ENCODE measurements around the gene PRKCZ. TPM values are rescaled to one million over a fixed set of nuclear protein-coding genes. Genes with fewer than 3 reads are reported as not detected.

Gene PRKCZ
- total RNA-seq, 2 experiments from 2014 or later: 6.7 to 8.0 TPM

- Mint-ChIP-seq H3K36me3 (ENCODE audit: low read depth) (peaks cover 47% of the 10 kb centered on the region), H3K27me3 (no peaks in the 10 kb centered on the region), H3K4me1 (peaks cover 63% of the 10 kb centered on the region), H3K9me3 (no peaks in the 10 kb centered on the region), H3K27ac (peak overlapping the region; percentile 90), H3K4me3 (peak overlapping the region; percentile 98)
- ChIA-PET POLR2A (interaction anchor here (0.6 to 9.5 kb wide), 10 partner anchors 22 to 290 kb away, joined by 3 to 148 read pairs (median 18); partner anchors contain the start of gene FAAP20), CTCF (interaction anchor here (1.6 to 3.3 kb wide), 8 partner anchors 16 to 158 kb away, joined by 3 to 22 read pairs (median 10); partner anchors contain the start of genes FAAP20, MORN1 and RER1)
- DNase-seq: no peak
These were observed 183.3 kb downstream of the PRKCZ start for GRCh38 chr1:2233468-2233867.

- Mint-ChIP-seq H3K4me1 (peaks cover 67% of the 10 kb centered on the region), H3K27me3 (no peaks in the 10 kb centered on the region), H3K9me3 (no peaks in the 10 kb centered on the region), H3K4me3 (peak overlapping the region; percentile 98), H3K27ac (peak overlapping the region; percentile 90), H3K36me3 (ENCODE audit: low read depth) (peaks cover 47% of the 10 kb centered on the region)
- ChIA-PET POLR2A (interaction anchor here (0.6 to 9.5 kb wide), 13 partner anchors 9 to 290 kb away, joined by 3 to 148 read pairs (median 8); partner anchors contain the start of genes FAAP20, MORN1 and RER1), CTCF (interaction anchor here (0.7 to 3.3 kb wide), 10 partner anchors 17 to 157 kb away, joined by 3 to 22 read pairs (median 9); partner anchors contain the start of genes FAAP20, MORN1 and RER1)
- peak; percentile 86 for DNase-seq
These were observed 184.0 kb downstream of the PRKCZ start for GRCh38 chr1:2233997-2234761.

GRCh38 chr1:2234762-2235113, 184.5 kb downstream of the PRKCZ start:
- POLR2A ChIA-PET: interaction anchor here (1.0 to 9.5 kb wide), 10 partner anchors 10 to 157 kb away, joined by 3 to 148 read pairs (median 18); partner anchors contain the start of genes FAAP20, MORN1 and RER1
- H3K36me3 Mint-ChIP-seq (ENCODE audit: low read depth): peaks cover 47% of the 10 kb centered on the region
- no peaks in the 10 kb centered on the region for H3K27me3 Mint-ChIP-seq
- H3K4me3 Mint-ChIP-seq: peak overlapping the region; percentile 98
- peak; percentile 49 for DNase-seq
- H3K27ac Mint-ChIP-seq: peak overlapping the region; percentile 90
- CTCF ChIA-PET: interaction anchor here (0.7 to 3.3 kb wide), 10 partner anchors 18 to 157 kb away, joined by 3 to 22 read pairs (median 9); partner anchors contain the start of genes FAAP20, MORN1 and RER1
- H3K9me3 Mint-ChIP-seq: no peaks in the 10 kb centered on the region
- H3K4me1 Mint-ChIP-seq: peaks cover 73% of the 10 kb centered on the region

Other genes with a start within 250 kb of the PRKCZ start
- 100 to 1,000 TPM; 428 to 431 TPM for gene GNB1, start 159.3 kb upstream of the PRKCZ start, total RNA-seq
- gene CALML6, start 135.2 kb upstream of the PRKCZ start, total RNA-seq: under 1 TPM; 0.25 to 0.38 TPM
- not detected for gene TMEM52, start 131.1 kb upstream of the PRKCZ start, total RNA-seq
- gene CFAP74, start 46.6 kb upstream of the PRKCZ start, total RNA-seq: not detected
- gene GABRD, start 31.1 kb upstream of the PRKCZ start, total RNA-seq: not detected
- gene FAAP20, start 144.4 kb downstream of the PRKCZ start, total RNA-seq: 10 to 100 TPM; 53.4 to 57.1 TPM
- 10 to 100 TPM; 58.0 to 61.5 TPM for gene SKI, start 177.9 kb downstream of the PRKCZ start, total RNA-seq